Caco-2 (cell line): ENCODE measurements around the gene SNAPC5. TPM values are rescaled to one million over a fixed set of nuclear protein-coding genes. Genes with fewer than 3 reads are reported as not detected.
A peak's percentile ranks its signal among the peaks of the same experiment; 100 is the strongest.

Source experiments
- BruUV-seq: library from RNA; stranded (reverse); fragments of 400-500 nt; replicated peaks from 2 replicates; lab custom pipeline; 2021; lab: Mats Ljungman, UMichigan
- CTCF ChIA-PET: fragments of 300-600 bp; sonication (Branson Sonifier 250); formaldehyde crosslinking; loops from one replicate; lab custom pipeline; 2022; ENCODE audit warnings: antibody characterized with exemption; lab: Charles Lee
- POLR2A ChIA-PET: fragments of 300-600 bp; sonication (Branson Sonifier 250); formaldehyde crosslinking; loops from one replicate; lab custom pipeline; 2022; ENCODE audit warnings: antibody characterized with exemption; lab: Charles Lee
- DNase-seq, 2 experiments: peaks; one replicate each; pipeline versions ENCODE4 v3.0.0 to v3.0.0-alpha.2; 2020 to 2022
- H3K27me3 ChIP-seq: replicated peaks from 2 replicates; pipeline ENCODE4 v1.6.0; 2011; ENCODE audit warnings: low read length; ENCODE audit not compliant: control insufficient read depth, insufficient read depth
- H3K36me3 ChIP-seq: 2 replicates; pipeline ENCODE4 v1.5.1; 2011; ENCODE audit warnings: low read length; ENCODE audit not compliant: control insufficient read depth, insufficient read depth
- H3K4me1 ChIP-seq: fragments of 250-450 bp; sonication (Bioruptor Pico); 2 replicates; pipeline ENCODE4 v1.5.1; 2020; ENCODE audit warnings: mild to moderate bottlenecking
- H3K4me3 ChIP-seq: 2 replicates; pipeline ENCODE4 v1.5.1; 2011; ENCODE audit warnings: low read depth, mild to moderate bottlenecking, control low read depth, low read length
- H3K9me3 ChIP-seq: fragments of 250-450 bp; sonication (Bioruptor Pico); 2 replicates; pipeline ENCODE4 v1.5.1; 2020; ENCODE audit warnings: mild to moderate bottlenecking, moderate library complexity
- H3K27ac Mint-ChIP-seq: one replicate; pipeline ENCODE4 v1.8.0; 2022; ENCODE audit warnings: mixed read lengths; ENCODE audit not compliant: unreplicated experiment
- H3K27me3 Mint-ChIP-seq: one replicate; pipeline ENCODE4 v1.8.0; 2022; ENCODE audit warnings: mixed read lengths; ENCODE audit not compliant: insufficient read depth, unreplicated experiment
- H3K36me3 Mint-ChIP-seq: one replicate; pipeline ENCODE4 v1.8.0; 2022; ENCODE audit warnings: mild to moderate bottlenecking, mixed read lengths; ENCODE audit not compliant: insufficient read depth, unreplicated experiment
- H3K4me1 Mint-ChIP-seq: one replicate; pipeline ENCODE4 v1.8.0; 2022; ENCODE audit warnings: low read depth, mixed read lengths; ENCODE audit not compliant: unreplicated experiment
- H3K4me3 Mint-ChIP-seq: one replicate; pipeline ENCODE4 v1.8.0; 2022; ENCODE audit warnings: mild to moderate bottlenecking, moderate library complexity, mixed read lengths; ENCODE audit not compliant: unreplicated experiment
- H3K9me3 Mint-ChIP-seq: one replicate; pipeline ENCODE4 v1.8.0; 2022; ENCODE audit warnings: mixed read lengths; ENCODE audit not compliant: unreplicated experiment
- CTCF ChIP-seq, 2 experiments: fragments of 200-600 bp in 1 of 2; IDR thresholded peaks; 1 replicate in 1 of 2; 2 replicates in 1 of 2; pipeline versions ENCODE4 v1.5.1 to v1.8.0; 2011 to 2022; ENCODE audit warnings: antibody characterized with exemption in 1 of 2, control low read depth in 1 of 2, inconsistent platforms in 1 of 2, low read depth in 1 of 2, low read length in 1 of 2, mild to moderate bottlenecking in 1 of 2, moderate library complexity in 1 of 2; ENCODE audit not compliant: insufficient read depth in 1 of 2, severe bottlenecking in 1 of 2, unreplicated experiment in 1 of 2
- intact Hi-C: fragments of 100-400 bp; cut with micrococcal nuclease; formaldehyde crosslinking; loops from one replicate; pipeline ENCODE4 v1.10.0; 2022; ENCODE audit not compliant: unreplicated experiment
- total RNA-seq: library from RNA; stranded (reverse); gene quantifications from 2 replicates; pipeline ENCODE4 v1.2.3, GENCODE V29; 2022

Gene SNAPC5
- total RNA-seq, 1 experiment from 2014 or later = 28.1 TPM

GRCh38 chr15:66476535-66476934 is 21.0 kb downstream of the SNAPC5 start:
- H3K9me3 ChIP-seq = no peaks in the 10 kb centered on the region
- Mint-ChIP-seq H3K27me3 (no peaks in the 10 kb centered on the region), H3K27ac (no peak overlapping the region), H3K36me3 (peaks cover 12% of the 10 kb centered on the region), H3K9me3 (no peaks in the 10 kb centered on the region), H3K4me3 (no peak overlapping the region), H3K4me1 (peaks cover 12% of the 10 kb centered on the region)
- H3K4me3 ChIP-seq = no peak overlapping the region
- CTCF ChIA-PET = no interaction called here
- intact Hi-C loops = no loop called here
- no peak for TF ChIP-seq CTCF (IDR thresholded peaks at IDR 0.05; ENCODE audit: insufficient read depth in 1 of 2, low read depth in 1 of 2, low read length in 1 of 2, severe bottlenecking in 1 of 2, unreplicated experiment in 1 of 2)
- DNase-seq = no peak
- POLR2A ChIA-PET = no interaction called here
- H3K36me3 ChIP-seq = no peaks in the 10 kb centered on the region
- BruUV-seq = no TSS peak
- H3K4me1 ChIP-seq = peaks cover 20% of the 10 kb centered on the region
- H3K27me3 ChIP-seq = no peaks in the 10 kb centered on the region

- Histone ChIP-seq H3K4me1 (peaks cover 30% of the 10 kb centered on the region), H3K36me3 (no peaks in the 10 kb centered on the region), H3K9me3 (no peaks in the 10 kb centered on the region), H3K27me3 (no peaks in the 10 kb centered on the region), H3K4me3 (no peak overlapping the region)
- Mint-ChIP-seq H3K27ac (no peak overlapping the region), H3K4me3 (no peak overlapping the region), H3K9me3 (no peaks in the 10 kb centered on the region), H3K27me3 (no peaks in the 10 kb centered on the region), H3K4me1 (peaks cover 23% of the 10 kb centered on the region), H3K36me3 (peaks cover 7% of the 10 kb centered on the region)
- intact Hi-C loops = loop anchor here (5.0 kb wide), 1 partner anchor 88 kb away; the partner anchor contains the start of gene MAP2K1
- no peak for DNase-seq
- TF ChIP-seq CTCF (IDR thresholded peaks at IDR 0.05; ENCODE audit: insufficient read depth in 1 of 2, low read depth in 1 of 2, low read length in 1 of 2, severe bottlenecking in 1 of 2, unreplicated experiment in 1 of 2) = no peak
- ChIA-PET CTCF (interaction anchor here (0.7 kb wide), 1 partner anchor 9 kb away, joined by 3 read pairs; no protein-coding TSS in a partner anchor), POLR2A (no interaction called here)
- no TSS peak for BruUV-seq
These were observed 22.6 kb downstream of the SNAPC5 start for GRCh38 chr15:66474963-66475362.

GRCh38 chr15:66474135-66474534 is 23.4 kb downstream of the SNAPC5 start:
- Mint-ChIP-seq H3K4me1 (peaks cover 24% of the 10 kb centered on the region), H3K27ac (peak overlapping the region; percentile 57), H3K9me3 (no peaks in the 10 kb centered on the region), H3K4me3 (no peak overlapping the region), H3K36me3 (peaks cover 13% of the 10 kb centered on the region), H3K27me3 (no peaks in the 10 kb centered on the region)
- no peaks in the 10 kb centered on the region for H3K9me3 ChIP-seq
- POLR2A ChIA-PET = no interaction called here
- H3K27me3 ChIP-seq = no peaks in the 10 kb centered on the region
- BruUV-seq = no TSS peak
- DNase-seq = no peak
- CTCF ChIA-PET = no interaction called here
- H3K36me3 ChIP-seq = no peaks in the 10 kb centered on the region
- peaks cover 30% of the 10 kb centered on the region for H3K4me1 ChIP-seq
- no peak for TF ChIP-seq CTCF (IDR thresholded peaks at IDR 0.05; ENCODE audit: insufficient read depth in 1 of 2, low read depth in 1 of 2, low read length in 1 of 2, severe bottlenecking in 1 of 2, unreplicated experiment in 1 of 2)
- intact Hi-C loops = loop anchor here (5.0 kb wide), 1 partner anchor 87 kb away; the partner anchor contains the start of gene MAP2K1
- no peak overlapping the region for H3K4me3 ChIP-seq
